Mesendoderm (in vitro differentiated cells): ENCODE data around the gene APBA2.

Experiments
- DNase-seq: peaks from one replicate; pipeline ENCODE4 v3.0.0; 2013
- H2AK5ac ChIP-seq: 2 replicates; pipeline ENCODE4 v1.6.1; 2013; ENCODE audit warnings: low read length, inconsistent platforms
- H2BK120ac ChIP-seq: 2 replicates; pipeline ENCODE4 v1.6.1; 2013; ENCODE audit warnings: low read depth, mild to moderate bottlenecking, low read length, moderate library complexity, mixed read lengths
- H2BK15ac ChIP-seq: replicated peaks from 2 replicates; pipeline ENCODE4 v1.6.1; 2013; ENCODE audit warnings: low read depth, mild to moderate bottlenecking, moderate library complexity
- H2BK5ac ChIP-seq: 2 replicates; pipeline ENCODE4 v1.6.1; 2013; ENCODE audit warnings: low read length, inconsistent platforms
- H3K18ac ChIP-seq: 2 replicates; pipeline ENCODE4 v1.6.1; 2013; ENCODE audit warnings: mild to moderate bottlenecking, low read length, mixed read lengths
- H3K23ac ChIP-seq: one replicate; pipeline ENCODE4 v1.6.1; 2013; ENCODE audit warnings: low read length
- H3K27ac ChIP-seq: 2 replicates; pipeline ENCODE4 v1.5.1; 2013; ENCODE audit warnings: low read depth, mild to moderate bottlenecking, inconsistent platforms, low read length, moderate library complexity
- H3K27me3 ChIP-seq: 2 replicates; pipeline ENCODE4 v1.6.1; 2013; ENCODE audit warnings: low read length, control low read depth, mild to moderate bottlenecking, inconsistent platforms; ENCODE audit not compliant: insufficient read depth, poor library complexity
- H3K36me3 ChIP-seq: 2 replicates; pipeline ENCODE4 v1.6.1; 2013; ENCODE audit warnings: low read length, inconsistent platforms; ENCODE audit not compliant: control insufficient read depth, insufficient read depth
- H3K4ac ChIP-seq: one replicate; pipeline ENCODE4 v1.6.1; 2013; ENCODE audit warnings: low read depth, mild to moderate bottlenecking, low read length, moderate library complexity
- H3K4me1 ChIP-seq: 2 replicates; pipeline ENCODE4 v1.6.1; 2013; ENCODE audit warnings: low read depth, low read length, inconsistent platforms; ENCODE audit not compliant: control insufficient read depth
- H3K4me2 ChIP-seq: 2 replicates; pipeline ENCODE4 v1.6.1; 2013; ENCODE audit warnings: low read length
- H3K4me3 ChIP-seq: 2 replicates; pipeline ENCODE4 v1.5.1; 2013; ENCODE audit warnings: mild to moderate bottlenecking, low read length
- H3K56ac ChIP-seq: one replicate; pipeline ENCODE4 v1.6.1; 2013; ENCODE audit warnings: low read length
- H3K79me1 ChIP-seq: 2 replicates; pipeline ENCODE4 v1.6.1; 2013; ENCODE audit warnings: low read length, inconsistent platforms
- H3K79me2 ChIP-seq: 2 replicates; pipeline ENCODE4 v1.6.1; 2013; ENCODE audit warnings: mild to moderate bottlenecking, low read length; ENCODE audit not compliant: control insufficient read depth, insufficient read depth
- H3K9ac ChIP-seq: 2 replicates; pipeline ENCODE4 v1.6.1; 2013; ENCODE audit warnings: low read length, inconsistent platforms
- H4K5ac ChIP-seq: one replicate; pipeline ENCODE4 v1.6.1; 2013; ENCODE audit warnings: low read length
- H4K8ac ChIP-seq: one replicate; pipeline ENCODE4 v1.6.1; 2013; ENCODE audit warnings: low read depth, mild to moderate bottlenecking, control low read depth, low read length, moderate library complexity
- WGBS: extraction: QIAGEN DNeasy Blood & Tissue Kit; methylation state at CpG from one replicate; pipeline ENCODE4 v1.1.7; 2013; ENCODE audit warnings: low lambda C conversion rate, missing lambda C conversion rate; ENCODE audit not compliant: insufficient coverage; ENCODE audit errors: extremely low coverage; 5-methylcytosine and 5-hydroxymethylcytosine counted together

APBA2 gene

DNA sequence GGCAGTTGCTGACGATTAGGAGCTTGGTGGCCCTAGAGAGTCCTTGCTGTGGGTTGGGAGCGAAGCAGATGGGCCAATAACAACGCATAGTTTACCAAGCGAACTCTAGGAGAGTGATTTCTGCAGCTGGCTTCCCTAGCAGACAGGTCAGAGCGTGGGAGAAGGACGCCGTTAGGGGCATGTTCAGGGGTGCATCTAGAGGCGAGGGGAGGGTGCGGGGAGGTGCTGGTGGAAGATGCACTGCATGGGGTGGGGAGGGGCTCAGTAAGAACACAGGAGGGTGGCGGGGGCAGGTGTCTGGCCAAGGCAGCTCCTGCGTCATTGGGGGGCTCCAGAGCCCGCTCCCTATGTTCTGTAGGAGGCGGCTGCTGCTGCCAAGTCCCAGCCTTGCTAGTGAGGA lies 8.9 kb downstream of the APBA2 start:
- H3K18ac ChIP-seq, result no peak overlapping the region
- H3K4me3 ChIP-seq, result no peak overlapping the region
- H4K5ac ChIP-seq, result no peak overlapping the region
- H3K9ac ChIP-seq, result no peak overlapping the region
- no peak overlapping the region for H4K8ac ChIP-seq
- H3K79me2 ChIP-seq, result no peaks in the 10 kb centered on the region
- no peak overlapping the region for H3K27ac ChIP-seq
- H3K36me3 ChIP-seq, result no peaks in the 10 kb centered on the region
- H2AK5ac ChIP-seq, result no peak overlapping the region
- no CpG with 5 or more reads among the region's 13 CpGs for WGBS
- no peak overlapping the region for H3K56ac ChIP-seq
- no peak overlapping the region for H3K23ac ChIP-seq
- H2BK120ac ChIP-seq, result no peak overlapping the region
- no peak overlapping the region for H3K4ac ChIP-seq
- no peak overlapping the region for H2BK15ac ChIP-seq
- H2BK5ac ChIP-seq, result no peak overlapping the region
- DNase-seq, result no peak
- H3K79me1 ChIP-seq, result no peaks in the 10 kb centered on the region
- no peaks in the 10 kb centered on the region for H3K27me3 ChIP-seq
- no peak overlapping the region for H3K4me2 ChIP-seq
- H3K4me1 ChIP-seq, result no peaks in the 10 kb centered on the region

GRCh38 chr15:28895146-28895545 lies 9.4 kb downstream of the APBA2 start:
- no peaks in the 10 kb centered on the region for H3K27me3 ChIP-seq
- no peak overlapping the region for H3K56ac ChIP-seq
- no peak overlapping the region for H3K27ac ChIP-seq
- H4K5ac ChIP-seq, result no peak overlapping the region
- no peak overlapping the region for H3K4ac ChIP-seq
- H3K9ac ChIP-seq, result no peak overlapping the region
- no peaks in the 10 kb centered on the region for H3K4me1 ChIP-seq
- H3K79me2 ChIP-seq, result no peaks in the 10 kb centered on the region
- no CpG with 5 or more reads among the region's 13 CpGs for WGBS
- H2BK15ac ChIP-seq, result no peak overlapping the region
- H2BK120ac ChIP-seq, result no peak overlapping the region
- no peaks in the 10 kb centered on the region for H3K79me1 ChIP-seq
- H4K8ac ChIP-seq, result no peak overlapping the region
- H2AK5ac ChIP-seq, result no peak overlapping the region
- no peak for DNase-seq
- H3K18ac ChIP-seq, result no peak overlapping the region
- no peak overlapping the region for H3K23ac ChIP-seq
- no peaks in the 10 kb centered on the region for H3K36me3 ChIP-seq
- no peak overlapping the region for H3K4me2 ChIP-seq
- no peak overlapping the region for H2BK5ac ChIP-seq
- no peak overlapping the region for H3K4me3 ChIP-seq

DNA sequence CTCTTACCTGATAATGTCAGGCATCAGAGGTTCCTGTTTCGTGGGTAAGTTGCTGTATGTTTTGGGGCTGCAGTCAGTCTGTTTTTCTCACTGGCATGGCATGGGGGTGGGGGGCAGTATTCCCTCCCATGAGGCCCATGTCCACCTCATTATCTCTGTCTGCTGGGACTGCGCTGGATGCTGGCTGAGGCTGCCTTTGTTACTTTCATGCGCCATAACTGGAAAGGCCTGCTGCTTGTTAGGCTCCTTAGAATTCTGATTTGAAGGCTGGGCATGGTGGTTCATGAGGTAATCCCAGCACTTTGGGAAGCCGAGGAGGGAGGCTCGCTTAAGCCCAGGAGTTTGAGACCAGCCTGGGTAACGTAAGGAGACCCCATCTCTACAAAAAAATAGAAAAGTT lies 9.8 kb downstream of the APBA2 start:
- H3K4me3 ChIP-seq, result no peak overlapping the region
- no peak overlapping the region for H4K5ac ChIP-seq
- no peaks in the 10 kb centered on the region for H3K36me3 ChIP-seq
- no peaks in the 10 kb centered on the region for H3K79me1 ChIP-seq
- H2BK120ac ChIP-seq, result no peak overlapping the region
- no peak overlapping the region for H3K18ac ChIP-seq
- H2BK15ac ChIP-seq, result no peak overlapping the region
- no peaks in the 10 kb centered on the region for H3K27me3 ChIP-seq
- no peak overlapping the region for H2AK5ac ChIP-seq
- no CpG with 5 or more reads among the region's 6 CpGs for WGBS
- no peak overlapping the region for H4K8ac ChIP-seq
- H3K4me1 ChIP-seq, result no peaks in the 10 kb centered on the region
- no peak overlapping the region for H3K56ac ChIP-seq
- H3K4ac ChIP-seq, result no peak overlapping the region
- no peak overlapping the region for H3K27ac ChIP-seq
- H2BK5ac ChIP-seq, result no peak overlapping the region
- no peak overlapping the region for H3K23ac ChIP-seq
- no peak overlapping the region for H3K4me2 ChIP-seq
- H3K9ac ChIP-seq, result no peak overlapping the region
- no peak for DNase-seq
- H3K79me2 ChIP-seq, result no peaks in the 10 kb centered on the region

DNA sequence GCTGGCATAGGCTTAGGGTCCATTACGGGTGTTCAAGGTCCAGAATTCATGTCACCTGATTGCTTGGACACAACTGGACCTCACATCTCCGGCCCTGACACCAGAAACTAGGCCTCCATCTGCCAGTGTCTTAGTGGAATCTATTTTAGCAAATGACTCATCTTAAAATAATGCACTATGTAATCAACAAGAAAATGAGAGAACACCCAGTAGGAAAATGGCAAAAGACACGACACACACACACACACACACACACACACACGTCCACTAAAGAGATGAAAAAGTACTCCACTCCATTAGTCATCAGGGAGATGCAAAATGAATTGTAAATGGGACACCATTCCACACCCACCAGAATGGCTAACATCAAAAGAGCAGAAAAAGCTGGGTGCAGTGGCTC lies 11.2 kb downstream of the APBA2 start:
- Histone ChIP-seq H2BK5ac (no peak overlapping the region), H4K5ac (no peak overlapping the region), H3K27ac (no peak overlapping the region), H3K18ac (no peak overlapping the region), H2AK5ac (no peak overlapping the region), H3K79me2 (no peaks in the 10 kb centered on the region), H3K36me3 (no peaks in the 10 kb centered on the region), H4K8ac (no peak overlapping the region), H2BK120ac (no peak overlapping the region), H3K56ac (no peak overlapping the region), H2BK15ac (no peak overlapping the region), H3K4me3 (no peak overlapping the region), H3K79me1 (no peaks in the 10 kb centered on the region), H3K4me2 (no peak overlapping the region), H3K4ac (no peak overlapping the region), H3K27me3 (no peaks in the 10 kb centered on the region), H3K9ac (no peak overlapping the region), H3K4me1 (no peaks in the 10 kb centered on the region), H3K23ac (no peak overlapping the region)
- WGBS, result no CpG with 5 or more reads among the region's 4 CpGs
- no peak for DNase-seq

- Histone ChIP-seq H2BK120ac (no peak overlapping the region), H3K79me1 (no peaks in the 10 kb centered on the region), H3K27me3 (no peaks in the 10 kb centered on the region), H2AK5ac (no peak overlapping the region), H3K36me3 (no peaks in the 10 kb centered on the region), H3K4me3 (no peak overlapping the region), H3K79me2 (no peaks in the 10 kb centered on the region), H2BK15ac (no peak overlapping the region), H3K9ac (no peak overlapping the region), H2BK5ac (no peak overlapping the region), H4K8ac (no peak overlapping the region), H3K27ac (no peak overlapping the region), H3K4ac (no peak overlapping the region), H3K18ac (no peak overlapping the region), H4K5ac (no peak overlapping the region), H3K4me2 (no peak overlapping the region), H3K23ac (no peak overlapping the region), H3K56ac (no peak overlapping the region), H3K4me1 (no peaks in the 10 kb centered on the region)
- no peak for DNase-seq
- no CpG with 5 or more reads among the region's 13 CpGs for WGBS
Measured at GRCh38 chr15:28897861-28898585, 12.2 kb downstream of the APBA2 start.
